AG04450 (cell line): ENCODE measurements around the gene NPAT. TPM values are rescaled to one million over a fixed set of nuclear protein-coding genes. Genes with fewer than 3 reads are reported as not detected.
A peak's percentile ranks its signal among the peaks of the same experiment; 100 is the strongest.

ENCODE experiments used
- CTCF ChIA-PET: fragments of 300-600, 350-600 bp; formaldehyde crosslinking; extraction: SDS; loops from one replicate; lab custom pipeline; 2022; ENCODE audit warnings: antibody characterized with exemption, inconsistent platforms; lab: Charles Lee
- POLR2A ChIA-PET: fragments of 350-600 bp; formaldehyde crosslinking; extraction: SDS; loops from one replicate; lab custom pipeline; 2021; ENCODE audit warnings: antibody characterized with exemption, inconsistent platforms; lab: Yijun Ruan, JAX
- DNase-seq: peaks from one replicate; pipeline ENCODE4 v3.0.0-alpha.2; 2011; ENCODE audit warnings: low read depth, low spot score
- H3K27ac ChIP-seq: one replicate; pipeline ENCODE4 v1.5.1; 2012; ENCODE audit warnings: low read depth, low read length, control low read depth
- H3K27me3 ChIP-seq: one replicate; pipeline ENCODE4 v1.6.0; 2012; ENCODE audit warnings: low read length; ENCODE audit not compliant: control insufficient read depth, insufficient read depth
- H3K4me3 ChIP-seq: 2 replicates; pipeline ENCODE4 v1.5.1; 2011; ENCODE audit warnings: mild to moderate bottlenecking, low read depth, low read length, control low read depth
- H3K9me3 ChIP-seq: 2 replicates; pipeline ENCODE4 v1.5.1; 2012; ENCODE audit warnings: low read length; ENCODE audit not compliant: control insufficient read depth, insufficient read depth
- polyA plus RNA-seq: library from polyadenylated mRNA; depleted of rRNA; stranded (reverse); fragments of >200 nt; gene quantifications from 2 replicates; pipeline ENCODE4 v1.2.3, GENCODE V29; 2011; rRNA removed
- small RNA-seq: library from RNA; depleted of rRNA; stranded (forward); fragments of <200 nt; gene quantifications from one replicate; pipeline ENCODE3, GENCODE V24; 2012; ENCODE audit warnings: low read depth; ENCODE audit not compliant: insufficient read length
- TF ChIP-seq, protein P1 (sequence below): IDR thresholded peaks from 2 replicates; pipeline ENCODE4 v1.5.1; 2011; ENCODE audit warnings: low read depth, low read length, control low read depth, inconsistent platforms

NPAT gene
- polyA plus RNA-seq, 1 experiment, result 9.9 TPM

DNA sequence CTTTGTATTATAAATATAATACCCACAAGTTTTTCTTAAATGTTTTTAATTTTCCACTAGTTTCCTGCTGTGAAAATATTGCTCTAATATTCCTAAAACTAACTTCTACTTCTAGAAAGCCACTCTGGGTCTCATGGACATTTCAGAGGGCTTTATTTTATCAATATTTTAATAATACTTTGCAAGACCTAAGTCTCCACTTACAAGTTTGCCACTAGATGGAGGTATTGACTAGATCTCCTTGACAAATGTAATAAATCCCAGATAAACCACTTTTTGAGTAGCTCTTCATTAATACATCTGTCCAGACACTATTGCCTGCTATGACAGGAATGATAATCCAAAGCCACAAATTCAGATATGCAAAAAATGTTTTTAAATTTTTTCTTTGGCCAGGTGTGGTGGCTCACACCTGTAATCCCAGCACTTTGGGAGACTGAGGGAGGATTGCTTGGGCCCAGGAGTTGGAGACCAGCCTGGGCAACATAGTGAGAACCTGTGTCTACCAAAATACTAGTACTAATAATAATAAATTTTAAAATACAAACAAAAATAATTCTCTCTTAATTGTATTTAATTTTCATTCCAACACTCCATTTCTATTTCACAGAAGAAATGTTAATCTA lies 104.6 kb downstream of the NPAT start:
- no peaks in the 10 kb centered on the region; the same call in 1 of the 2 replicates for H3K9me3 ChIP-seq
- no peaks in the 10 kb centered on the region for H3K27me3 ChIP-seq
- DNase-seq, result peak; percentile 34
- no peak overlapping the region for H3K27ac ChIP-seq
- H3K4me3 ChIP-seq, result no peak overlapping the region
- CTCF ChIA-PET, result interaction anchor here (0.6 to 2.8 kb wide), 17 partner anchors 8 to 1168 kb away, joined by 3 to 24 read pairs (median 6); partner anchors contain the start of genes ATM, CUL5 and NPAT
- TF ChIP-seq, protein P1, sequence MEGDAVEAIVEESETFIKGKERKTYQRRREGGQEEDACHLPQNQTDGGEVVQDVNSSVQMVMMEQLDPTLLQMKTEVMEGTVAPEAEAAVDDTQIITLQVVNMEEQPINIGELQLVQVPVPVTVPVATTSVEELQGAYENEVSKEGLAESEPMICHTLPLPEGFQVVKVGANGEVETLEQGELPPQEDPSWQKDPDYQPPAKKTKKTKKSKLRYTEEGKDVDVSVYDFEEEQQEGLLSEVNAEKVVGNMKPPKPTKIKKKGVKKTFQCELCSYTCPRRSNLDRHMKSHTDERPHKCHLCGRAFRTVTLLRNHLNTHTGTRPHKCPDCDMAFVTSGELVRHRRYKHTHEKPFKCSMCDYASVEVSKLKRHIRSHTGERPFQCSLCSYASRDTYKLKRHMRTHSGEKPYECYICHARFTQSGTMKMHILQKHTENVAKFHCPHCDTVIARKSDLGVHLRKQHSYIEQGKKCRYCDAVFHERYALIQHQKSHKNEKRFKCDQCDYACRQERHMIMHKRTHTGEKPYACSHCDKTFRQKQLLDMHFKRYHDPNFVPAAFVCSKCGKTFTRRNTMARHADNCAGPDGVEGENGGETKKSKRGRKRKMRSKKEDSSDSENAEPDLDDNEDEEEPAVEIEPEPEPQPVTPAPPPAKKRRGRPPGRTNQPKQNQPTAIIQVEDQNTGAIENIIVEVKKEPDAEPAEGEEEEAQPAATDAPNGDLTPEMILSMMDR, result peak; percentile 68
- POLR2A ChIA-PET, result no interaction called here

- ChIA-PET CTCF (no interaction called here), POLR2A (no interaction called here)
- Histone ChIP-seq H3K9me3 (no peaks in the 10 kb centered on the region), H3K4me3 (no peak overlapping the region), H3K27ac (peak overlapping the region; percentile 42), H3K27me3 (no peaks in the 10 kb centered on the region)
- TF ChIP-seq, protein P1, result no peak
- peak; percentile 72 for DNase-seq
Observed at GRCh38 chr11:108115500-108116140, 106.8 kb downstream of the NPAT start.

DNA sequence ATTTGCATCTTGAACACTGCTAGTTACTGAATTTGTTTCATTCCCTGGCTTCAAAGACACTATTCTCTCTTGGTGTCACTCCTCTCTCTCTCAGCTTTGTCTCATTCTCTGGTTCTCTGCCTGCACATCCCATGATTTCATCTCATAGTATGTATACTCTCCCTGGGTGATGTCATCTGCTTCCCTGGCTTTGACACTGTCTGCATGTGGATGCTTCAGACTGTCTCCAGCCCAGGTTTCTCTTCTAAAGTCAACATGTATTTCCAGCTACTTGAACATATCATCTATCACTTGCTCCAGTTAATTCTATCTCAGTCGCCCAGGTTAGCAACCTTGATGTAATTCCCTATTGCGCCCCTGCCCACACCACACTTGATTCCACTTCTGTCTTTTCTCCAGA lies 110.4 kb downstream of the NPAT start:
- POLR2A ChIA-PET, result no interaction called here
- Histone ChIP-seq H3K9me3 (no peaks in the 10 kb centered on the region), H3K4me3 (no peak overlapping the region), H3K27me3 (no peaks in the 10 kb centered on the region), H3K27ac (no peak overlapping the region)
- TF ChIP-seq, protein P1, result no peak
- CTCF ChIA-PET, result interaction anchor here (0.7 to 2.2 kb wide), 3 partner anchors 13 to 537 kb away, joined by 3 to 6 read pairs (median 5); partner anchors contain the start of gene CUL5
- DNase-seq, result no peak

- TF ChIP-seq, protein P1, result no peak
- CTCF ChIA-PET, result interaction anchor here (2.2 kb wide), 1 partner anchor 102 kb away, joined by 5 read pairs; the partner anchor contains the start of gene CUL5
- no peak for DNase-seq
- Histone ChIP-seq H3K9me3 (no peaks in the 10 kb centered on the region), H3K27me3 (no peaks in the 10 kb centered on the region), H3K4me3 (no peak overlapping the region), H3K27ac (no peak overlapping the region)
- POLR2A ChIA-PET, result no interaction called here
Observed at GRCh38 chr11:108111126-108111525, 111.3 kb downstream of the NPAT start.

Small RNAs within 50 kb of the gene (small RNA-seq; reads per million reads assigned to genes)
- not detected for gene RF00019

Other genes with a start within 250 kb of the NPAT start
- gene CUL5, start 213.7 kb downstream of the NPAT start, polyA plus RNA-seq, result 17.1 and 26.0 TPM in 2 replicates
- 92.4 and 120 TPM in 2 replicates for gene ACAT1, start 101.1 kb downstream of the NPAT start, polyA plus RNA-seq
- gene ATM, start 429 bp upstream of the NPAT start, polyA plus RNA-seq, result 34.1 and 53.2 TPM in 2 replicates
- gene C11orf65, start 244.9 kb upstream of the NPAT start, polyA plus RNA-seq, result 0.16 and 0.63 TPM in 2 replicates